GM19035 (cell line): ENCODE measurements around the gene PAQR5.
"Not testable (repeated sequence)": the region's sequence is repeated elsewhere in the genome, so short reads cannot be mapped to it uniquely, and the experiment has no call there.

Experiments used
- ATAC-seq: cut with Tn5 transposase; IDR thresholded peaks from one replicate; pipeline ENCODE4 v1.9.1; 2021; ENCODE audit not compliant: unreplicated experiment

PAQR5 gene

DNA sequence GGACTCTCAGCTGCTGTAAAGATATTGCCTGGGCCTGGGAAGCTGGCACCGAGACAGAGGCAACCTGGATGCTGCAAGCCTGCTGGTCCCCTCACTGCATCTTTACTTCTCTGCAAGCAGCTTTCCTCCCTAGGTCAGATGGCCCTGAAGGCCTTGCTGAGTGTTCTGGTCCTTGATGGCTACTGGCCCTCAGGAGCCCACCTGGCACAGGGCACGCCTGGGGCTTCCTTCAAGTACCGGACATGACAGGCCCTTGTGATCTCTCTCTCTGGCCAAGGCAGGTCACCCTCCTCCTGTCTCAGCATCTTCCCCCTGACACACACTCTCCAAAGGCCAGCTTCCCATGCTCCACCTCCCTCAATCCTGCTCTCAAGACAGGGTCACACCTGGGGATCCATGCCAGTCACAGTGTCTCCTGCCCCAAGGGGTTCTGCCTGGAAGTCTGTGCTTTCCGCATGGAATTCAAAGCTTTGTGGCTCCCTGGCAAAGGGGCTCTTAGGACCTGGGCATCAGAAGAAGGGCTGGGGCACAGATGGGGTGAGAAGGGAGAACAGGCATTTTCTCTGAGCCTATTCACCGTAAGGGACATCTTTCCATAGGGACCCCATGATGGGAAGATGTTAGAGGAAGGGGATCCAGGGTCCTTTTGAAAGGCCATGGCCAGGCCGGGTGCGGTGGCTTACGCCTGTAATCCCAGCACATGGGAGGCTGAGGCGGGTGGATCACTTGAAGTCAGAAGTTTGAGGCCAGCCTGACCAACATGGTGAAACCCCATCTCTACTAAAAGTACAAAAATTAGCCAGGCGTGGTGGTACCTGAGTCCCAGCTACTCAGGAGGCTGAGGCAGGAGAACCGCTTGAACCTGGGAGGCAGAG is 4.7 kb upstream of the PAQR5 start:
- ATAC-seq: no peak

DNA sequence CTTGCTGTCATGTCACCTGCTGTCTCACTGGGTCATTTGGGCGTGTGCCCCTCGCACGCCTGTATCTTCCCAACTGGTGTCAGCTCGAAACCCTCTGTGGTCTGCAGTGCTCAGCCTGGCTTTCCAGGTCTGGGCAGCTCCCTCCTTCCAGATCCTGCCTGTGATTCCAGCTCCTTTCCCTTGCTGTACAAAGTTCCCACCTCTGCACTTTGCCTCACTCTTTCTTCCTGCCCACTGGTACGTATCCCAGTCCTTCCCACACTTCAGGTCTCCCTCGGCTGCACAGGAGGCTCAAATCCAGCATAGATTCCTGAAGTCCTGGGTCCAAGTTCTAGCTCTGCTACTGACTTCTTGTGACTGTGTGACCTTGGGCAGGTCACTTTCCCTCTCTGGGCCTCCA is 2.1 kb upstream of the PAQR5 start:
- no peak for ATAC-seq

DNA sequence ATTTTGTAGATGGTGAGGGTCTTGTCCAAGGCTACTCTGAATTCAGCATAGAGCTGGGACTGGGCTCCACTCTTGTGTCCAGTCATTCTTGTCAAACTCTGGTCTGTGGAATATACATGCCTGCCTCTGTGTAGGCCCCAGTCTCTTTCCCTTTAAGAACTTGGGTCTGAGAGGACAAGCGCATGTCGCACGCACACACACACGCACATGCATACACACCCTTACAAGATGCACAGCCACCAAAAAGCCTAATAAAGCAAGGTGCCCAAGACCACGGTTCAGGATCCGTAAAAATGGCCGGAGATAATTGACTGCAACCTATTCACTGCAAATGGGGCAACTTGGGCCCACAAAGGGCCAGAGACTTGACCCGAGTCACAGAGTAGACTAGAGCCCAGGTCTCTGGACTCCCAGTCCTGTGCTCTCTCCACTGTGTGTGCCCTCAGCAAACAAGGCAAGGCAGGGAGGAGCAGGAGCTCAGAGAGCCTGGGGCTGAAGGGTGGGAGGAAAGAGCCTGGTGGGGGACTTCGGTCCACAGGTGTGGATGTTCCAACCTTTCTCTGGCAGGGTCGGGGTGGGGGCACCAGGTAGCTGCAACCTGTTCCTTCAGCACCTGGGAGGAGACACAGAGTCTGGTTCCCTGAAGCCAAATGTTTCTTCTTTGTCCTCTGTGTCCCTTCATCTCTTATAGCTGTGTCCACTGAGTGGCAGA is 914 bp upstream of the PAQR5 start:
- no peak for ATAC-seq

DNA sequence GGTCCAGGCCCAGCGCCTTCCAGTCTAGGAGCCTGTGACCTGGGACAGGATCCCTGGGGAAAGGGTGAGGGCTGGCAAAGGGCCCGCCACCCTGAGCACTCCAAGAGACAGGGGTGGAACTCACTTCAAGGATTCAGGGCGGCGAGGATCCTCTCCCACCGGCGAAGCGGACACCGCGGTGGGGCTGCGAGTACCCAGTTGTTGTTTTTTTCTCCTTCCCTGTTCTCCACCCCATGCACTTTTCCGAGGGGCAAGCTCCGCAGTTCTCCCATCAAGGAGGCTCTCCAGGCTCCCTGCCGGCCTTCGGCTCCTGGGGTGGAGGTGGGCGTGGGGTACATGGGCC is 387 bp upstream of the PAQR5 start:
- no peak for ATAC-seq

DNA sequence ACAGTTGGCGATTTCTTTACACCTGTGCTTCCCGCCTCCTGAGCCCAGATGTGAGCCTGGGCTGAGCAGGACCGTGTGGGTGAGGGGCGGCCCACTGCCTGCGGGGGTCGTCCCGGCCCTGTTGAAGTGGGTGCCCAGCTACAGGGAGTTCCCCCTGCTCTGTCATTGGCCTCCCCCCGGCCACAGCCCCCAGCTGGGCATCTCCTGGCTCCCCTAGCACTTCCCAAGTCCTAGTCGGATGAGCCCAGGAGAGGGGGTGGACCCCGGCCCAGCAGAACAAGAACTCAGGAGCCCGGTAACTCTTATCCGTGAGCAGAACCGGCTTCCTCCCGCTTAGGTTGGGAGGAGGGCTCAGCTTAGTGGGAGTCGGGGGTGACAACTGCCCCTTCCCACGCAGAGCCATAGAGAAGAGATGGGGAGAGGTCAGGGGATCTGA is 757 bp downstream of the PAQR5 start:
- ATAC-seq: no peak

DNA sequence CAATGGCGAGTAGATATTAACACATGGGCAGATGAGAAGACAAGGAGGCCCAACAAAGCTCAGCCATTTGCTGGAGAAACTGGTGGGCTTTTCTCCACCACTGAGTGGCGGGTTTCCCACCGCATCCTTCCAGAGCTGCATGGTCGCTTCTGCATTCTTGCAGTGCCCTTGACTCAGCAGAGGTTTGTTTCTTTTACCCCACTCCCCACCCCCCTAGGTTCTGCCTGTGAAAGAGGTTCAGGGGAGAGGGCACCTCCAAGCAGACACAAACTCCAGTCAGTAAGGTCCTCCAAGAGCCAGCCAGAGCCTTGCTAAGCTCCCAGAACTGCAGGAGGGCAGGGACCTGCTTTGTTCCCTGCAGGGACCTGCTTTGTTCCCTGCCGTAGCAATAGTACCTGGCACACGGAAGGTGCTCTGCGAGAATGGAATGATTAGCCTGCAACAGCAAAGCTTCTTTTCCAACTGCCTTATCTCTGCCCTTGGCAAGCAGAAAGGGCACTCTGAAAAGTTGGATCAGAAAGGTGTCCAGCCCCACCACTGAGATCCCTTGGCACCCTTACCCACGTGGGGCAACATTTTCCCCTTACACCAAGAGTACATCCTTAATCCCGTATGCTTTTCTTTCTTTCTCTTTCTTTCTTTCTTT is 1.4 kb downstream of the PAQR5 start:
- ATAC-seq: no peak

DNA sequence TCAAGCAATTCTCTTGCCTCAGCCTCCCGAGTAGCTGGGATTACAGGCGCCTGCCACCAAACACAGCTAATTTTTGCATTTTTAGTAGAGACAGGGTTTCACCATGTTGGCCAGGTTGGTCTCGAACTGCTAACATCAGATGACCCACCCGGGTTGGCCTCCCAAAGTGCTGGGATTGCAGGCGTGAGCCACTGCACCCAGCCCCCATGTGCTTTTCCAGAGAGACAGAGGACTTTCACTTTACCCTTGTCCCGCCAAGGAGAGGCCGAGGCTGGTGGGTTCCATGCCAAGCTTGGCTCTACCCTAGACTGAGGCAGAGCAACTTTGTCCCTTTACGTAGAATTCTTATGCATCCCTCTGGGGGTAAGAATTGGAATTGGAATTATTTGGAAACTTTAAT is 2.4 kb downstream of the PAQR5 start:
- ATAC-seq: not testable (repeated sequence)

DNA sequence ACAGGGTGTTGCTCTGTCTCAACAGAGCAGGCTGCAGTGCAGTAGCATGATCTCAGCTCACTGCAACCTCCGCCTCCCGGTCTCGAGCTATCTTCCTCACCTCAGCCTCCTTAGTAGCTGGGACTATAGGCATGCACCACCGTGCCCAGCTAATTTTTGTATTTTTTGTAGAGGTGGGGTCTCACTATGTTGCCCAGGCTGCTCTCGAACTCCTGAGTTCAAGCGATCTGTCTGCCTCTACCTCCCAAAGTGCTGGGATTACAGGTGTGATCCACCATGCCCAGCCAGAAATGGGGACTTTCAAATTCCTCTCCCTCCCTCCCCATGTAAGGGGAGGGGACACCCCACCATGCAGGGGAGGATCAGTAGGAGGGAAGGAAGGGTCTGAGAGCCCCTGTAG is 3.4 kb downstream of the PAQR5 start:
- not testable (repeated sequence) for ATAC-seq

DNA sequence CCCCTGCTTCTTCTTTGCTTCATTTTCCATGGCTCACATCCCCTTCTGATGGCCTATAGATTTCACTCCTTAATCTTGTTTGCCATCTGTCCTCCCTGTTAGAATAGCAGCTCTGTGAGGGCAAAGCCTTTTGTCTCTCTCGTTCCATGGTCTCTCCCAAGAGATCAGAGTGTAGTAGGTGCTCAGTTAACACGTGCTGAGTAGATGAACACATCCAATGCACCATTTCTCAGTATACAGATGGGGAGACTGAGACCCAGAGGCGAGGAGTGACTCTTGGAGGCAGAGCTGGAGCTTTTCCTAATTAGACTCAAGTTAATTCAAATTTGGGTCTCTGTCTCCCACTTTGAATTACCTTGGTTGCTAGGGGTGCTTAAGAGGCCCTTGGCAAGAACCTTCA is 4.2 kb downstream of the PAQR5 start:
- no peak for ATAC-seq

DNA sequence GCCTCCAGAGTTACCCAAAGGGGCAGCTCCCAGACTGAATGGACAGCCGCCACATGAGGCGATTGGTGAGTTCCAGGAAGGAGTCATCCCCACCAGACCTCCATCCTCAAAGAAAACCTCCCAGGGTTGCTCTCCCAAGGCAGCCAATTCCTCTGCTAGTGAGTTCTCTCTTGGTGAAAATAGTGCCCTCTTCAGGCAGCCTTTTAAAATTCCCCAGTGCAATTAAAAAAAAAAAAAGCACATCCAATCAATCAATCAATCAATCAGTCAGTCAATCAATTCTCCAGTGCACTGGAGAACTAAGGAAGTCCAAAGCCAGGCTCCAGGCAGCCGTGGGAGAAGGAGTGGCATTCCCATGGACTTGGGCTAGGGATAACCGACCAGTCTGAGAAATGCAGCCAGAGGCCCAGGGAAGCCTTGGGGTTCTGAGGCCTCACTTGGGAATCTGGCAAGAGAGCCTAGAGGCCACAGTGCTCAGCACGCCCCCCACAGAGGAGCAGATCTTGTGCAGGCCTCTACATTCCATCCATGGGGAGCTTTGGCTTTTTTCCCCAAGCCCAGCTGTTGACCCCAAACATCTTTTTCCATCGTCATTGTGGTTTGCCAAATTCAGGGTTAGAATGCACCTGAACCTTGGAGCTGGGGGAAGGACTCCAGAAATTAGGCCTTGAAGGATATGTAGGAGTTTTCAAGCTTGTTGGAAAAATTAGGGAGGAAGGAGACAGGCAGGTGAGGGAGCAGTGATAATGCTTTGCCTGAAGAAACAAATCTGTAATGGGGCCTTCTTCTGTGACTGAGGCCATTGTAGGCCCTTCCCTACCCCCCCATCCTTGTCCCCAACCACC is 4.8 kb downstream of the PAQR5 start:
- ATAC-seq: no peak

DNA sequence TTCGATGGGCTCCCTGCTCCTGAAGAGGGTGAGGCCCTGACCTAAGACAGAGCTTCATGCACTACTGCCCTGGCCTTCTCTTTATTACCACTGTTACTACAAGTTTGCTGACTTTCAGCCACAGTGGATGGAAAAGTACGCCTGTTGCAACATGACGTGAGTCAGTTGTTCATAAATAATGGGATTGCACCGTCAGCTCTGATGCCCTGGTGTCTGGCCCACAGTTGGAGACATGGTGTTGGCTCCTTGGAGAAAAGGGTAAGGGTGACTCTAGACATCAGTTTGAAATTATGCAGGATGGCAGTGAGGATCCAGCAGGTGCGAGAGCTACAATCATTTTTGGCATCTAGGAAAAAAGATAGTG is 5.5 kb downstream of the PAQR5 start:
- no peak for ATAC-seq

DNA sequence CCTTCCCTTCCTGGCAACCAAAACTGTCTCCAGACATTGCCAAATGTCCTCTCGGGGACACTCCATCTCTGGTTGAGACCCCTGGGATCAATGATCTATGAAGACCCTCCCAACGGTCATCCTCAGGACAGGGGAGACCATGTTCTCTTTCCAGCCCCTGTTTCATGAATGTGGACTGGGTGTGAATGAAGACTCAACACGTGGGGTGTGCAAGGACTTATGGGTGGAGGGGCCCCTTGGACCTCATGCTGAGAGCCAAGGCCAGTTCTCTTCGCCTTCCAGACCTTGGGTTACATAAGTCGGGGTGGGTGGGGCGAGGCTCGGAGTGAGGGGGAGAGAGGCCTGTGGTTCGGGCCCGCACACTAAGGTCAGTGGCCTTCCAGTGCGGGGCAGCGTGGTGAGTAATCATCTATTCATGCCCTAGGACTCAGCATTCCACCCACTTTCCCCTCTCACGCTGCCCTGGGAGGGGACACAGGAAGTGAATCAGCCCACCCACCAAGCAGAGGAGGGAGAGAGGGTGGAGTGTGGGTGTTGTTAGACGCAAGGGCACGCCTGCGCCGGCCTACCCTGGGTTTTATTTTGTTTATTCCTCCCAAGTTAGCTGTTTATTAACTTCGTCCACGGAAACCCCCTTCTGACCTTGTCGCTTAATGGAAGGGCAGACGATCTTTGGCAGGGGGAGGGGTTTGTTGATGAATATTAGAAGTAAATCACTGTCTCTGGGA is 6.7 kb downstream of the PAQR5 start:
- ATAC-seq: no peak

DNA sequence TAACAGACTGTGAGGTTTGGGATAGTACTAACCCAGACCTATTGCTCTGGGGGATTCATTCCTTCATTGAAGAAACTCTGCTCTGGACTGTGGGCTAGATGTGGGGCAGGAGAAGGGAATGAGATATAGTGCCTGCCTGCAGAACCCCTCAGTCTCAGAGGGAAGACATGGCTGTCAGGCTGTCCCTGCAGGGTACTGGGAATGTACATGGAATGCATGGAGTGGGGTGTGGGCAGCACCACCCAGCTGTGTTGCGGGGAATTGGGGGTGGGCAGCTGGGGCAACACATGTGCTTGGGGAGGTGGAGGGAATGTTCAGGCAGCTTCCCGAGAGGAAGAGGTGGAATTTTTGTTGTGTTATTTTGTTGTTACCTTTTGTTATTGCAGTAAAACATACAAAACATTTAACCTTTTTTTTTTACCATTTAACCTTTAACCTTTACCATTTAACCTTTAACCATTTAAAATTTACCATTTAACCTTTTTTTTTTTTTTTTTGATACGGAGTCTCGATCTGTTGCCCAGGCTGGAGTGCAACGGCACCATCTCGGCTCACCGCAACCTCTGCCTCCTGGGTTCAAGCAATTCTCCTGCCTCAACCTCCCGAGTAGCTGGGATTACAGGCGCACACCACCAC is 7.3 kb downstream of the PAQR5 start:
- ATAC-seq: no peak

DNA sequence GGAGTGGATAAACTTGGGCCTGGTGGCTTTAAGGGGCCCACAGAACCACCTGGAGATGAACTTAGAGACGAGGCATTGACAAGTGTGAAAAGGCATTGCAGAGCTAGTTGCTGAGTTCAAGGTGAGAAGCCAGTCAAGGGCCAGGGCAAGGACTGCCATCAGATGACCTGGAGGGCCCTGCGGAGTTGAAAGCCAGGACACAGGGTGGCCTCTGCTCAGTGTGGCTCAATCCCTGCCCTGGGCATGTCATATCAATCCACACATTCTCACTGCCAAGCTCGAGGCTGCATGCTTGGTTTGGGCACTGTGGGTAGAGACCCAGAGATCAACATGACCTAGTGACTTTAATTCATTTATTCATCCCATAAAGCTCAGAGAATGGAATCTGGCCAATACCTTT is 9.2 kb downstream of the PAQR5 start:
- no peak for ATAC-seq

DNA sequence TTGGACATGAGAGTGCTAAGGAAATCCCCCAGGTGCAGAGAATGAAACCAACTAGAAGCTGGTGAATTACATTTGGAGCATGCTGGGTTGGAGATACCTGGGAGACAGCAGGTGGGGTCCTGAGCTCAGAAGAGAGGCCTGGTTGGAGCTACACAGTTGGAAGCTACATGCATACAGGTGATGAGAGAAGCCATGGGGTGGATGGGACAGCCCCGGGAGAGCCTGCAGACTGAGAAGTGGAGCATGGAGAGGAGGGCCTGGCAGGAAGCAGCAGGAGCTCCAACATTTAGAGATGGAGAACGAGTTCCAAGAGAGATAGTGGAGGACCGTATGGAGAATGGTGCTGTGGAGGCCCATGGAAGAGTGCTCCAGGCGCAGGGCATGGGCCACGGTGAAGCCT is 10.2 kb downstream of the PAQR5 start:
- ATAC-seq: no peak

DNA sequence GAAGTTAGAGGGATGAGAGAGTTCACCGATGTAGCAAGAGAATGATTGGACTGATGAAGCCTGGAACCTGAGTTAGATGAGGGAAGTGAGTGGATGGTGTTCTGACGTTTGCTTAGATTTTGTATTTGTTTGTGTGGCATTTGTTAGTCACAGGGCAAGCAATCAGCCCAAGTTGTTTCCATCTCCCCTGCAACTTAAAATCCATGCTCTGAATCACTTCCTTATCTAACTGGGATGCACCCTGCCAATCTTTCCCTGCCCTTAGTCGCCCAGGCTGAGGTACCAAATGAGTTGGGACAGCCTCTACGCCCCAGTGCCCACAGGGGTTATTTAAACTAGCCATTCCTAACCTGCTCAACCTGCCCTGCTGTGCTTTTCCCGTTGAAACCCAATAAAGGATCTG is 12.6 kb downstream of the PAQR5 start:
- ATAC-seq: no peak

DNA sequence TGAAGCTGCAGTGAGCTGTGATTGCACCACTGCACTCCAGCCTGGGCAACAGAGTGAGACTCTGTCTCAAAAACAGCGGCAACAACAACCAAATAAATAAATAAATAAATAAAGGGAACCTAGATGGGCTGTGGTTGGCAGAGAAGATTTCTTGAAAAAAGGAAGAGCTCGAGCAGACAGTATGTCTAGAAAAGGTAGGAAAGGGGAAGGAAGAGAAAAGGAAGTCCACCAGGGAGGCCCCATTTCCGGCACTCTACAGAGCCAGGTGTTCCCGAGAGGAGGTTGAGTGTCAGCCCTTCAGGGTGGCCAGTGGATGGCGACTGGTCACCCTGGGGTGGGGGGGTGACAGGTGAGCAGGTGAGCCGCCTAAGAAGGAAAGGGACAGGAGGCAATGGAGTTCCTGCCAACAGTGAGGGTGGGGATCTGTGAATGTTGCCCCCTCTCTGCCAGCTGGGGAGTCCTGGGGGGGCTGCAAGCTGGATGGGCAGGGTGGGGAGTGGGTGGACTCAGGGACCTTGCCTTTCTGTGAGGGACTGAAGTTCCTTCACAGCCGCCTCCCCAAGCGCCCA is 14.8 kb downstream of the PAQR5 start:
- no peak for ATAC-seq

DNA sequence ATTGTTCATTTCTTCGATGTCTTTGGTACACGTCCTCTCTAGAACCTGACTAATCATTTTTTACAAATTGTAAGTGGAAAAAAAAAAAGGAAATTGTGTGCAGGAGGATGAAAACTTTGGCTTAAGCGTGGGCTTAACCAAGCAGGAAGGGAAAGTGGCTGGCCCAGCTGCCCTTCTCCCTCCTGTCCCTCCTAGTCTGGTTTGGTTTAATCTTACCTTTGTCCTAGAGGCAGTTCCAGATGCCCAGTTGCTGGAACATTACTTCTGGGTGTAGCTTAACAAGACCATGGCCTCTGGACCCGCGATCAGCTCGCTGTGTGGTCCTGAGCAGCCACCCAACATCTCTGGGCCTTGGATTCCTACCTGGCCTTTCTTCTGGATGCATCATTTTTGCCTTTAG is 15.4 kb downstream of the PAQR5 start:
- ATAC-seq: no peak

DNA sequence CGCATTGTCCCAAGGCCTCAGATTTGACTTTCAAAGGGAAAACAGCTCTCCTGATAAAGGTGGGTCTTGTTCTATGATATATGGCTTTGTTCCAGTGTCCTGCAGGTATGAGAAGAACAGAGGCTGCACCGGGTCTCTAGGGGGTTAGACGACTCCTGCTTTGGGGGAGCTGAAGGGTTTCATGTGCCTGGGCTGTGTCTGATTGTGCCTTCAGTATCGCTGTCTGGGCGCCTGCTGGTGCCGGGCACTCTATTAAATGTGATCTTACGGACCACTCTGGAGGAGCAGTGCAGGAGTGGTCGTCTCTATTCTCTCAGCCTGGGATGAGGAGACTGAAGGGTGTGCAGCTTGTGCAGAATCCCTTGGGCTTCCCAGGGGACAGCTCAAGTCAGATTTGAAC is 16.0 kb downstream of the PAQR5 start:
- no peak for ATAC-seq
